UCSD-AML1 (cell line): ENCODE results near the gene FADD.

ENCODE experiments used
- DNase-seq: peaks from one replicate; lab custom pipeline; 2025; ENCODE audit not compliant: unreplicated experiment; lab: John Stamatoyannopoulos, UW

The FADD gene

GRCh38 chr11:70230840-70231710 lies 28.0 kb downstream of the FADD start:
- no peak for DNase-seq

GRCh38 chr11:70233034-70233433 lies 29.9 kb downstream of the FADD start:
- no peak for DNase-seq

DNA sequence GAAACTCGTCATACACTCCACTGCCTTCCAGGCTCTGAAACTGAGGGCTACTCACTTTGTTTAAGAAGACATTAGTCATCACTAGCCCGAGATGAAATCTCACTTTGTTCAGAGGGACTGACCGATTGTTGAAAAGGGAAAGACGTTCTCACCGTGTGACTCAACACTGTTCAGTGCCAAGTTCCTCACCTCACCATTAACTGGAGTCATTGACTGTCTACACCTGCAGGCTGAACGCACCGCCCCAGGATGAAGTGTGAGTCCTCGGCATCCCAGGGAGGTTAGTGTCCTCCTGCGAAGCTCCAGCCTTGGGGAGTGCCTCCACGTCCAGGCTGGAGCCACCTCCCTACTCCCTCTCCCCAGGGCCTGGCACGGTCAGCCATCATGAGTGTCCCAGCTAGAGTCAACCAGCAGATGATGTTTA lies 30.4 kb downstream of the FADD start:
- no peak for DNase-seq

DNA sequence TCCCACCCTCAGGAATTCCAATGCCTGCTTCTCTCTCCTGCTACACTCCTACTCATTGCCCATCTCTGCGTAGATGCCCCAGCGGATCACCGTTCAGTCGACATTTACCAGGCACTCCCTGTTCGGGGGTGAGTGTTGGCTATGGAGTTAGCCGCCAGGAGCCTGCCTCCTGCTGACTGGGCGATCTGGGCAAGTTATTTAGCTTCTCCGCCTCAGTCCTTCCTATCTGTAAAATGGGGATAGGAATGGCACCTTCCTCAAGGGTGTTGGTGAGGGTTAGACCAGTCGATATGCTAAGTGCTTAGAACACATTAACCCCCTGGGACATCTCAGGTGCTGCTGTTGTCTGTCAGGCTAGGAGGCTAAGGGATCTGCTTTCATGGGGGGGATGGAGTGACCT lies 30.9 kb downstream of the FADD start:
- DNase-seq: no peak

GRCh38 chr11:70240337-70240736 lies 37.2 kb downstream of the FADD start:
- no peak for DNase-seq

GRCh38 chr11:70241709-70242108 lies 38.6 kb downstream of the FADD start:
- DNase-seq: no peak

GRCh38 chr11:70242885-70243284 lies 39.8 kb downstream of the FADD start:
- no peak for DNase-seq

- DNase-seq: no peak
Measured at GRCh38 chr11:70243912-70244652, 41.0 kb downstream of the FADD start.

- no peak for DNase-seq
Measured at GRCh38 chr11:70244698-70245097, 41.6 kb downstream of the FADD start.

GRCh38 chr11:70246196-70246595 lies 43.1 kb downstream of the FADD start:
- no peak for DNase-seq

DNA sequence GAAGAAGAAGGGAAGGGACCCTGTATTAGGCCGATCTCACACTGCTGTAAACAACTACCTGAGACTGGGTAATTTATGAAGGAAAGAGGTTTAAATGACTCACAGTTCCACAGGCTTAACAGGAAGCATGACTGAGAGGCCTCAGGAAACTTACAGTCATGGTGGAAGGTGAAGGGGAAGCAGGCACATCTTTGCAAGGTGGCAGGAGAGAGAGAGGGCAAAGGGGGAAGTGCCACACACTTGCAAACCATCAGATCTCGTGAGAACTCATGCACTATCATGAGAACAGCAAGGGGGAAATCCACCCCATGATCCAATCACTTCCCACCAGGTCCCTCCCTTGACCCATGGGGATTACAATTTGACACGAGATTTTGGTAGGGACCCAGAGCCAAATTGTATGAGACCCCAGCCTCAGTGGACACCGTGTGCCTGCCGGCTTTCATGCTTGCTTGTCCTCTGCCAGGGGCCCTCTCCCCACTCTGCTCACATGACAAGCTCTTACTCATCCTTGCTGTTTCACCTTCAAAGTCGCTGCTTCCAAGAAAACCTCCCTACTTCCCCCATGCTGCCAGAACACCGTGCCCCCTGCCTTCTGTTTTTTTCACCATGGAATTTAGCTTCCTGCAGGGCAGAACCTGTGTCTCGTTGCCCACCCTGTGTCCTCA lies 44.1 kb downstream of the FADD start:
- DNase-seq: no peak

- DNase-seq: no peak
Measured at GRCh38 chr11:70247710-70248072, 44.6 kb downstream of the FADD start.

DNA sequence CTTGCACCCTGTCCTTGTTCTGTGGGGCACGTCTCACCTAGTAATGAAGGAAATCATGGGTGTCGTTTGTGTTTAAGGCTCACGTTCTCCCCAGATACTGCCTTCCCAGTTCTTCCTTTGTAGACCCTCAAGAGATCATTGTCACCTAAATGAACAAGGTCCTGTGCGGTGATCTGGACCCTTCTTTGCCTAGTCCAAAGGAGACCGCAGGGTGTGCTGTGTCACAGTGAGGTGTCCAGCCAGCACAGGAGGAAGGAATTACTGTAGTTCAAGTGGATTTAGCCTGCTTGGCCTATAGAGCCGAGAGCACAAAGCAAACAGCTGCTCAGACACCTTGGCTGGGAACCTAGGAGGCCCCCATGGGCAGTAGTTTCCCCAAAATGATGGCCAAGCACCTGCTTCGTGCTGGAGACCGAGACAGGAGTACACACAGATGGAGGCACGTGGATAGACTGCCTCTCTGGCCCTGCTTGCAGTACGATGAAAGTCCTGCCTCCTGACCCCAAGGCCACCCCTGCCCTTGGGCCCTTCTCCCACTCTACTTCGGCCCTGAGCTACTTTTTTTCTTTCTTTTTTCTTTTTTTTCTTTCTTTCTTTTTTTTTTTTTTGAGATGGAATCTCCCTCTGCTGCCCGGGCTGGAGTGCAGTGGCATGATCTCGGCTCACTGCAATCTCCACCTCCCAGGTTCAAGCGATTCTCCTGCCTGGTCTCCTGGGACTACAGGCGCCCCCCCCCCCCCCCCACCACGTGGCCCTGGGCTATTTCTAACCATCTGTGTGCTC lies 48.0 kb downstream of the FADD start:
- no peak for DNase-seq

DNA sequence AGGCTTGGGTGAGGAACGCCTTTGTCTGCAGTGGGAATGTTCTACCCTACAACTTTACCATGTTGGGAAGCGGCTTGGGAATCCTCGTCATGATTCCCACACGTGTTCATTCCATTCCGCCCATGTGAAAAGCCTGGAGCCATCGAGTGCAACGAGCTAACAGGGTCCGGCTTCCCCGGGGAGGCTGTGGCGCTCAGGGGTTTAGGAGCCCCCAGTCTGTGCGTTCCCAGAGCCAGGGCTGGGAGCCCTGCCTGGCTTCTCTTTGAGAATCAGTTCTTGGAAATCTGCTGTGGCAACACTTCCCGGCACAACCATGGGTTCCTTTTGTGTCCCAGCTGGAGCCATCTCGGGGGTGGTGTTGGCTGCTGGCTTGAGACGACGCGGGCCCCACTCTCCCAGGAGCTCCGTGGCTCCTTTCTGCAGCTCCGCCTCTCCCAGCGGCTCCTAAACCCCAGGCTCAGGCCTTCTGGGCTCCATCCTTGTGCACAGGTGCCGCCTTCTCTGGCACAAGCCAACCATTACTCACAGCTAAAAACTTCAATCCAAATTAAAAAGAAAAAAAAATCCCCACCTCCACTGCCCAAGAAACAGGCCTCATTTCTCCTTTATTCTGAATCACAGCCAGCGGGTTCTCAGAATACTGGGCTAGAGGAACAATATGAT lies 48.7 kb downstream of the FADD start:
- no peak for DNase-seq

DNA sequence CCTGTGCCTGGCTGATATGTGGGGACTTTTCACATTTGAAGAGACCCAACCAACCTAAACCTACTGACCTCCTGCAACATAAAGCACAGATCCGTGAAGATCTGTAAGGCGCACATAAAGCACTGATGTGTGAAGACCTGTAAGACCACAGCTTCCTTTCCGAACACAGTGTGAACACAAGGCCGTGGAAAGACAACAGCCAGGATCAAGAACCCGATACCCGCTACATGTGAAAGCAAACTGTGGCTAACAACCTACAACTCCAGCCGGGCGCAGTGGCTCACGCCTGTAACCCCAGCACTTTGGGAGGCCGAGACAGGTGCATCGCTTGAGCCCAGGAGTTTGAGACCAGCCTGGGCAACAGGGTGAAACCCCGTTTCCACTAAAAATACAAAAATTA lies 49.7 kb downstream of the FADD start:
- DNase-seq: no peak

- no peak for DNase-seq
Measured at GRCh38 chr11:70255477-70256116, 52.5 kb downstream of the FADD start.
